Measurements from ENCODE around the gene CCL2. TPM values are rescaled to one million over a fixed set of nuclear protein-coding genes. Genes with fewer than 3 reads are reported as not detected.

The CCL2 gene
- total RNA-seq, 1 donor from 2014 or later: not detected

DNA sequence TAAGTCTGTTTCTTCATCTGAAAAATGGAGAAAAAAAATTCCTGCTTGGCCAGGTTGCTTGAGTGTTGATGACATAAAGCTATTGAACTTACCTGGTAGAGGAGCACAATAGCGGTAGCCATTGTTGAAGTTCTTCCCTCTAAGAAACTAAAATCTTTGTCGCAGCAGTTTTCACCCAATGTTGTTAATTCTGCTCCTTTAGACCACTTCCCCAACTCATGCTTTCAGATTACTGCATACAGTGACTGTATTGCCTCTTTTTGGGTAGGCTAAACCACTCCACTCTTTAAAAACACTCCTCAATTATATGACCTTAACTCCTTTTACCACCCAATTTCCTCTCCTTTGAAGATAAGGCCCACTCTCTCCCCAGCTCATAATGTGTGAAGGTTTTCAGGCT lies 35.7 kb upstream of the CCL2 start:
- no peak for TF ChIP-seq CTCF (IDR thresholded peaks at IDR 0.05; ENCODE audit: unreplicated experiment)
- peaks cover 8% of the 10 kb centered on the region for H3K9me3 Mint-ChIP-seq (ENCODE audit: low read depth)
- H3K27me3 Mint-ChIP-seq: no peaks in the 10 kb centered on the region
- H3K4me3 Mint-ChIP-seq (ENCODE audit: low read depth): no peak overlapping the region
- H3K4me1 Mint-ChIP-seq (ENCODE audit: low read depth): no peaks in the 10 kb centered on the region
- no peaks in the 10 kb centered on the region for H3K36me3 Mint-ChIP-seq (ENCODE audit: insufficient read depth)
- DNase-seq (ENCODE audit: low spot score, unreplicated experiment): no peak
- H3K27ac Mint-ChIP-seq: no peak overlapping the region

DNA sequence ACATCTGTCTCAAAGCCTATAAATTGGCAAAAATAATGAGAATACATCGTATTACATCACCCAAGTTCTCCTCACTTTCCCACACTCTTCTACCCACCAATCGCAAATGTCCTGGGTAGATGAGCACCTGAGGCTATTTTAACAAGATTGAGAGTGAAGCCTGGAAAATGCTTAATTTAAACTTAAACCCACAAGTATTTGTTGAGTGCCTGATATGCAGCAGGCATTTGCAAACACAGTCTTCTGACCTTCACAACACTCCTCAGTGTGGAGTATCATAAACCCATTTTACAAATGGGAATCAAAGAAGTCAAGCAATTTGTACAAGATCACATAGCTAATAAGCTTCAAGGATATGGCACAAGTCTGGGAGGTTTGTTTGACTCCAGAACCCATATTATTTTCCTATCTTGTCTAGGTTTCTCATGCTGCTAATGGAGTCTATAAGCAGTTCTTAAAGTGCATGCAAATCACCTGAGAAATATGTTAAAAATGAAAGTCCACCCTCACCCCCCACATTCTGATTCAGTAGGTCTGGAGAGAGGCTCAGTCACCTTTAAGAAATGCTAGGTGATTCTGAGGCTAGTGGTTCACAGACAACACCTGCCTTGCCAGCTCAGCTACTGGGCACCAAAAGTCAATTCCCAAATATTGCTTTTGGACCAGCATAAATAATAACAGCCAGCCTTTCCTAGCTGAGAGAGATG lies 34.9 kb upstream of the CCL2 start:
- no peak for DNase-seq (ENCODE audit: low spot score, unreplicated experiment)
- Mint-ChIP-seq H3K9me3 (ENCODE audit: low read depth) (peaks cover 6% of the 10 kb centered on the region), H3K4me1 (ENCODE audit: low read depth) (no peaks in the 10 kb centered on the region), H3K4me3 (ENCODE audit: low read depth) (no peak overlapping the region), H3K27ac (no peak overlapping the region), H3K36me3 (ENCODE audit: insufficient read depth) (no peaks in the 10 kb centered on the region), H3K27me3 (peaks cover 2% of the 10 kb centered on the region)
- no peak for TF ChIP-seq CTCF (IDR thresholded peaks at IDR 0.05; ENCODE audit: unreplicated experiment)

DNA sequence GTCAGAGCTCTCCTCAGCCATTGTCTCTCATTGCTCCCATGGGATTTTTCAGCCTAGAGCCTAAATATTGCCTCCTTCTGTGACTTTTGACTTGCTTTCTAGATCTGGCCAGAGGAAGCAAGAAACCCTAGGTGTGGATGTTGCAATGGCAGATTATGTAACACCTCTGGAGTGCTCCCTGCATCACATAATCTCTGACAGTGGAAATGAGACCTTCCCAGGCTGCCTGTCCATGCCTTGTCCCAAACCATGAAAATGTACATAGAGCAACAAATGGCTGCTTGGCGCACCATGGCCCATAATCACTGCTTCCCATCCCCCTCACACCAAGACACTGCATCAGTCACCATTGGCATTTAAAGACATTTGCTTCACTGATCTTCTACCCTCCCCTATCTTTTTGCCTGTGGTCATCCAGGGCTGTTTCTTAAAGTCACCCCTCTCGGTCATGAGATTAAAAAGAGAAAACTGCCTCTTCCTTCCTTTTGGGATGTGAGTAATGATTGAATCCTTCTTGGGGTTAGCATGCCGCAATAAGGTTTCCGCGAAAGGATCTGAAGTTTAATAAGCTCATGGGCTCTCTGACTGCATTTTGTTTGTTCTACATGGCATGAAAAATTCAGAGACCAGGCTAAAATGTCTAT lies 34.2 kb upstream of the CCL2 start:
- H3K4me1 Mint-ChIP-seq (ENCODE audit: low read depth): no peaks in the 10 kb centered on the region
- peaks cover 6% of the 10 kb centered on the region for H3K9me3 Mint-ChIP-seq (ENCODE audit: low read depth)
- peaks cover 2% of the 10 kb centered on the region for H3K27me3 Mint-ChIP-seq
- no peak overlapping the region for H3K27ac Mint-ChIP-seq
- no peaks in the 10 kb centered on the region for H3K36me3 Mint-ChIP-seq (ENCODE audit: insufficient read depth)
- no peak overlapping the region for H3K4me3 Mint-ChIP-seq (ENCODE audit: low read depth)
- no peak for DNase-seq (ENCODE audit: low spot score, unreplicated experiment)
- TF ChIP-seq CTCF (IDR thresholded peaks at IDR 0.05; ENCODE audit: unreplicated experiment): no peak

DNA sequence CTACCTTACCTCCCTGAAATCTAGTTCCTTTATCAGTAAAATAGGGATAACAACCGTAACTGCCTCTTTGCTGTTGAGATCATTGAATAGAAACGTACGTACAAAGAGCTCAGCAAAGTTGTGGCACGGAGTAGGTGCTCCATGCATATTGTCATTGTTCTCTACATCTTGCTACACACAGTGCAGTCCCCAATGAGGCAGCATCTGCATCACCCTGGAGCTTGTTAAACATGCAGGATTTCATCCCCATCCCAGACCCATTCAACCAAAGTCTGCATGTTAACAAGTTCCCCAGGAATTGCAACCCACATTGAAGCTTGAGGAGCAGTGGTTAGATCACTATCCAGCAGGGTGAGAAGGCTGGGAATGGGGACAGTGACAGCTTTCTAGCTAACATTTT lies 33.7 kb upstream of the CCL2 start:
- H3K27ac Mint-ChIP-seq: no peak overlapping the region
- H3K36me3 Mint-ChIP-seq (ENCODE audit: insufficient read depth): no peaks in the 10 kb centered on the region
- no peak overlapping the region for H3K4me3 Mint-ChIP-seq (ENCODE audit: low read depth)
- TF ChIP-seq CTCF (IDR thresholded peaks at IDR 0.05; ENCODE audit: unreplicated experiment): no peak
- DNase-seq (ENCODE audit: low spot score, unreplicated experiment): no peak
- H3K9me3 Mint-ChIP-seq (ENCODE audit: low read depth): peaks cover 1% of the 10 kb centered on the region
- no peaks in the 10 kb centered on the region for H3K4me1 Mint-ChIP-seq (ENCODE audit: low read depth)
- peaks cover 2% of the 10 kb centered on the region for H3K27me3 Mint-ChIP-seq

DNA sequence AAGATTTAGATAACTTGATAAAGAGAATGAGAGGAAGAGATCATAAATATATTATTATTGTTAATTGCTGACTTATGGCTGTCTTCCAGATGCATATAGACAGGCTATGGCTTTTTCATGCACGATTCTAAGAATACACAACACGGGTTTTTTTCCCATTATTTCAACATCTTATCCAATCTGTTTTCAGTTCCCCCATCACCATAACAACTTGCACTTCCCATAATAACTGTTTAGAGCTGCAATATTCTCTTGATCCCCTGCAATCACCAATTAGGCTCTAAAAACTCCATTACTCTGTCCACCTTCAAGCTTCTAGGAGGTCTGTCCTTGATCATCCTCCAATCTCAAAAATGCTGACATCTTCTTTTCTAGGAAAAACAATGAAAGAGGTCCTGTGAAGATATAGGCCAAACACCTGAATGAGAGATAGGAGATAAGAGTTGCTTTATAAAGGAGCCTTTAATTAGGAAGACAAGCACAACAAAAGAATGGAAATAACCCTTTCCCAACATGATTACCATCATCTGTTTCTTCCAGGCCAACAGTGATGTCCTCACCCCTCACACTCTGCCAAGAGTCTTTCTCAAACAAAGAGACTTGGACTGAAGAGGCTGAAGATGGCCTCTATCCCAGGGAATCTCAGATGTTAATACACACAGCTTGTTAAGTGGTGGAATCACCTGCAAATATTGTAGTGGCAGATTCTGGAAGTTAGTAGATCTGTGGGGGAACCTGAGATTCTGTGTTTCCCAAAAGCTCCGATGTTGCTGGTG lies 32.2 kb upstream of the CCL2 start:
- H3K27me3 Mint-ChIP-seq: peaks cover 2% of the 10 kb centered on the region
- peaks cover 2% of the 10 kb centered on the region for H3K4me1 Mint-ChIP-seq (ENCODE audit: low read depth)
- H3K27ac Mint-ChIP-seq: no peak overlapping the region
- no peaks in the 10 kb centered on the region for H3K9me3 Mint-ChIP-seq (ENCODE audit: low read depth)
- no peaks in the 10 kb centered on the region for H3K36me3 Mint-ChIP-seq (ENCODE audit: insufficient read depth)
- TF ChIP-seq CTCF (IDR thresholded peaks at IDR 0.05; ENCODE audit: unreplicated experiment): no peak
- no peak overlapping the region for H3K4me3 Mint-ChIP-seq (ENCODE audit: low read depth)
- no peak for DNase-seq (ENCODE audit: low spot score, unreplicated experiment)

All from progenitor cell of endocrine pancreas (in vitro differentiated cells).